ENCODE results near the gene MET.

The MET gene

GRCh38 chr7:116777651-116778281, 105.8 kb downstream of the MET start (continued):
- TF ChIP-seq ZSCAN5A (tag by site-specific recombination; IDR thresholded peaks at IDR 0.05): no peak
- no peak for TF ChIP-seq ZNF146 (tag by site-specific recombination; IDR thresholded peaks at IDR 0.05)
- TF ChIP-seq ZNF664 (tag by site-specific recombination; IDR thresholded peaks at IDR 0.05): no peak
- TF ChIP-seq KLF10 (tag by site-specific recombination; IDR thresholded peaks at IDR 0.05): 0 out of 2 replicates have a peak, but pooled peaks have one; percentile 50
- TF ChIP-seq ZNF426 (tag by site-specific recombination; IDR thresholded peaks at IDR 0.05): no peak
- no peak for TF ChIP-seq KLF7 (tag by site-specific recombination; IDR thresholded peaks at IDR 0.05; ENCODE audit: borderline replicate concordance)
- TF ChIP-seq ZBTB1 (tag by site-specific recombination; IDR thresholded peaks at IDR 0.05): no peak
- TF ChIP-seq ZFP3 (tag by site-specific recombination; IDR thresholded peaks at IDR 0.05; ENCODE audit: low read depth): no peak
- TF ChIP-seq ZNF658 (tag by site-specific recombination; IDR thresholded peaks at IDR 0.05): no peak
- peak; percentile 48; the same call in 1 of the 2 replicates for TF ChIP-seq OSR2 (tag by site-specific recombination; IDR thresholded peaks at IDR 0.05)
- no peak for TF ChIP-seq ZNF174 (tag by site-specific recombination; IDR thresholded peaks at IDR 0.05)
- TF ChIP-seq ZBTB26 (tag by site-specific recombination; optimal IDR thresholded peaks at IDR 0.05): no peak
- no peak for TF ChIP-seq ZNF184 (tag by site-specific recombination; IDR thresholded peaks at IDR 0.05)
- TF ChIP-seq ZNF37A (tag by site-specific recombination; IDR thresholded peaks at IDR 0.05): no peak
- TF ChIP-seq SP7 (tag by site-specific recombination; IDR thresholded peaks at IDR 0.05): peak; percentile 45
- no peak for TF ChIP-seq ZNF280D (tag by site-specific recombination; IDR thresholded peaks at IDR 0.05)
- TF ChIP-seq MEIS1 (CRISPR knock-in tag; IDR thresholded peaks at IDR 0.05; ENCODE audit: borderline replicate concordance): no peak
- TF ChIP-seq ZBTB44 (tag by site-specific recombination; IDR thresholded peaks at IDR 0.05): no peak
- 0 out of 2 replicates have a peak, but pooled peaks have one; percentile 49 for TF ChIP-seq ZNF624 (tag by site-specific recombination; IDR thresholded peaks at IDR 0.05)
- TF ChIP-seq ZNF521 (tag by site-specific recombination; IDR thresholded peaks at IDR 0.05): no peak
- TF ChIP-seq ZNF555 (tag by site-specific recombination; conservative IDR thresholded peaks at IDR 0.05): no peak
- TF ChIP-seq ZSCAN4 (tag by site-specific recombination; IDR thresholded peaks at IDR 0.05): no peak
- TF ChIP-seq ZNF302 (tag by site-specific recombination; IDR thresholded peaks at IDR 0.05; ENCODE audit: low read depth): no peak
- TF ChIP-seq ZNF112 (tag by site-specific recombination; IDR thresholded peaks at IDR 0.05): no peak
- peak; percentile 36; the same call in 1 of the 2 replicates for TF ChIP-seq ZBTB17 (tag by site-specific recombination; IDR thresholded peaks at IDR 0.05)

Data from HEK293 (cell line).